GM19467 (cell line): Measurements from ENCODE around the gene SORCS2.

Experiments
- ATAC-seq: cut with Tn5 transposase; IDR thresholded peaks from one replicate; pipeline ENCODE4 v1.9.1; 2021; ENCODE audit warnings: mild to moderate bottlenecking, moderate library complexity; ENCODE audit not compliant: unreplicated experiment

SORCS2 gene

DNA sequence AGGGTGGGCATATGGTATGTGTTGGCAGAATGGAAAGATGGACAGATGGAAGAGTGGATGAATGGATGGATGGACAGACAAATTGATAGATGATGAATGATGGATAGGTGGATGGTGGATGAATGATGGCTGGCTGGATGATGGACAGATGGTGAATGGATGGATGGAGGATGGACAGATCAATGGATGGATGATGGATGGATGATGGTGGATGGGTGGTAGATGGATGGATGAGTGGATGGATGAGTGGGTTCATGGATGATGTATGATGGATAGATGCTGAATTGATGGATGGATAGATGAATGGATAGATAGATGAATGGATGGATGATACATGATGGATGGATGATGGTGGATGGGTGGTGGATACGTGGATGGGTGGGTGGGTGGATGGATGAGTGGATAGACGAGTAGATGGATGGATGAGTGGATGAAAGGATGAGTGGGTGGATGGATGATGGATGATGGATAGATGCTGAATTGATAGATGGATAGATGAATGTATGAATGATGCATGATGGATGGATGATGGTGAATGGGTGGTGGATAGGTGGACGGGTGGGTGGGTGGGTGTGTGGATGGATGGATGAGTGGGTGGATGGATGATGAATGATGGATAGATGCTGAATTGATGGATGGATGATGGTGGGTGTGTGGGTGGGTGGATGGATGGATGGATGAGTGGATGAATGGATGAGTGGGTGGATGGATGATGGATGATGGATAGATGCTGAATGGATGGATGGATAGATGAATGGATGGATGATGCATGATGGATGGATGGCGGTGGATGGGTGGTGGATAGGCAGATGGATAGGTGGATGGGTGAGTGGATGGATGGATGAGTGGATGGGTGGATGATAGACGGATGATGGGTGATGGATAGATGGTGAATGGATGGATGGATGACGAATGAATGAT lies 497.7 kb downstream of the SORCS2 start:
- ATAC-seq, result no peak

DNA sequence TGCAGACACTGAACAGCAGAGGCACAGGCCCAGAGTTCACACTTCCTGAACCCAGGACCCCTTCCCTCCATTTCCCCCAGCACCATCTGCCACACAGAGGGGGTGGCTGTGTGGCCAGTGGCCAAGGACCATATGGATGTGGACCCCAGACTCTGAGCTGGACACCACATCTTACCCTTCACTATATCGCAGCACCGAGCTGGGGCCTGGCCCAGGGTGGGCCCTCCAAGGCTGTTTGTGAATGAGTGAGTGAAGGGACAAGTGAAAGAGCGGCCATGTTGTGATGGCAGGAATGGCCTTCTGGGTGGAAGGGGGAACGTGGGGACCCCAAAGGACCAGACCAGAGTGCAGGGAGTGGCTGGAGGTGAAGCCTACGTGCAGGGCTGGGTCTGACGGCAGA lies 498.7 kb downstream of the SORCS2 start:
- ATAC-seq, result no peak

DNA sequence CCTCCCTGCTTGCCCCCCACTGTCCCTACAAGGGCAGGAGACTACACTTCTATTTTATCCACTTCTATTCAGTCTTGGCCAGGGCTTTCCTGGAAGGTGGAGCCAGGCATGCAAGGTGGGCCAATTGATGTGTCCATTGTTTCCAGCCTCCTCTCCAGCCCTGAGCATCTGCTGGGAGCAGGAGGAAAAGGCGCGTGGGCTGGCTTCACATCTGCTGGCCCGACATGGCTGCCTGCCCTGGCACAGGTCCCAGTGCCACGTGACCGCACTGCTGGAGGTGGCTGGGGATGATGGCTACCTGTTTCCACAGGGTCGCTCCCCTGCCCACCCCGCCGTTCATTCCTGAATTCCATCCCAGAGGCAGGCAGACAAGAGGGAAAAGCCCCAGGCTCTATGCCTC lies 499.6 kb downstream of the SORCS2 start:
- ATAC-seq, result no peak

DNA sequence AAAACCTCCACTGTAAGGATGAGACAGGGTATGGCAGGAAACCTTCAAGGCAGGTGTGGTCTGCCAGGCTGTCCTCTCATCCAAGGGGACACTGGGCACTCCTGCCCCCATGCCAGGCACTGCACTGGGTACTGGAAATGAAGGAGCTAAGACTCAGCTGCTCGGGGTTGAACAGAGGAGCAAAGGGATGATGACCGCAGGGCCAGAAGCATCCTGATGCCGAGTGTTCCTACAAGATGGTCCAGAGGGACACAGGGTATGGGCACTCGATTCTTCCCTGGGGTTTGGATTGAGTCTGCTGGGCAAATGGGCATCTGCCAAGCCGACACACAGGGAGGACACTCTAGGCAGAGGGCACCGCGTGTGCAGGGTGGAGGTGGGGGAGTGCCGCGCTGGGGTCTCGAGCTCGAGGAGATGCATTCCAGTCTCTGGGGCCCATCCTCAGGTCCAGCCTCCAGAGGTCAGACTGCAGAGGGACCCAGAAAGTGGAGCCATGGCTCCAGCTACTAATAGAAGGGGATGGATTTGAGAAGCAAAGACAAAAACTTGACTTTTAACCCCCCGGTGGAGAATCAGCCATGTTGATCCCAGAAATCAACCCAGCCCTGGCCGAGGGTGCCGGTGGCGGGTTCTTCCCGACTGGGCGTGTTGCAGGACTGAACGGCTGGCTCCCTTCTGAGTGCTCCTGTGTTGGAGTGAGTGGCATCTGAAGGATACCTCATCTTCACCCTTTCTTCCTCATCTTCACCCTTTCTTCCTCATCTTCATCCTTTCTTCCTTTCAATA lies 500.3 kb downstream of the SORCS2 start:
- no peak for ATAC-seq

GRCh38 chr4:7693237-7693608 lies 500.9 kb downstream of the SORCS2 start:
- ATAC-seq, result no peak

DNA sequence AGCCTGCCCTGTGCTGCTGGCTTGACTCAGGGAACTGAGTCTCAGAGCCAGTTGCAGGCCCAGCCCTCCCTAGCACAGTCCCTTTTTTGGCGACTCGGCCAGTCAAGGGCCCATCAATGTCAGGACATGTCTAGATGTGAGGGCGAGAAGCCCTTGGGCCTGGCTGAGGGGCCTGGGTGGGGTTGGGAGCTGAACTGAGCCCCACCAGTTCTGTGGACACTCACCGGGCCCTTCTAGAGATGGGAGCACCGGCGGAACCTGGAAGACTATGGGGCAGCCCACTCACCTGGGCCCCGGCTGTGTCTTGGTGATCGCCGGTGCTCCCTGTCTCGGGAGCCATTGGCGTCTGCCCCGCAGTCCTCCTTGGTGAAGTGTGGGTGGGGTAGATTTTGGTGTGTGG lies 501.4 kb downstream of the SORCS2 start:
- ATAC-seq, result no peak

DNA sequence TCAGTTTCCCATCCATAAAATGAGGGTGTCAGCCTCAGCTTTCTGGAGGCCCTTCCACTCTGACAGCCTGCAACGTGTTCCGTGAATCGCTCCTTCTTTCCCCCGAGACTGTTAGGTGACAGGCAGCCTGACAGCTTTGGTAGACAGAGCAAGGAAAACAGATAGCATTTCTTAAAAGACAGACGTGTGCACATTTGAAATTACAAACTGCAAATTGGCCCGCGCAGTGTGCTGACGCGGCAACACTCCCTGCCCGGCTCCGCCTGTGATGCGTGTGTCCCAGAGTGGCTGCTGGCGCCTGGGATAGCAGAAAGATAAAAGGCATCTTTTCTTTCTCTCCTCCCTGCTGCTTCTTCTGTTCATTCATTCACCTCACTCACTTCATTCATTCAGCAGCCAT lies 502.0 kb downstream of the SORCS2 start:
- ATAC-seq, result no peak

- ATAC-seq, result no peak
Observed at GRCh38 chr4:7697343-7697742, 505.0 kb downstream of the SORCS2 start.

- no peak for ATAC-seq
Observed at GRCh38 chr4:7697821-7698220, 505.5 kb downstream of the SORCS2 start.

GRCh38 chr4:7698584-7698983 lies 506.2 kb downstream of the SORCS2 start:
- no peak for ATAC-seq

GRCh38 chr4:7699031-7699430 lies 506.7 kb downstream of the SORCS2 start:
- ATAC-seq, result no peak

- ATAC-seq, result no peak
Observed at GRCh38 chr4:7699825-7700224, 507.5 kb downstream of the SORCS2 start.

DNA sequence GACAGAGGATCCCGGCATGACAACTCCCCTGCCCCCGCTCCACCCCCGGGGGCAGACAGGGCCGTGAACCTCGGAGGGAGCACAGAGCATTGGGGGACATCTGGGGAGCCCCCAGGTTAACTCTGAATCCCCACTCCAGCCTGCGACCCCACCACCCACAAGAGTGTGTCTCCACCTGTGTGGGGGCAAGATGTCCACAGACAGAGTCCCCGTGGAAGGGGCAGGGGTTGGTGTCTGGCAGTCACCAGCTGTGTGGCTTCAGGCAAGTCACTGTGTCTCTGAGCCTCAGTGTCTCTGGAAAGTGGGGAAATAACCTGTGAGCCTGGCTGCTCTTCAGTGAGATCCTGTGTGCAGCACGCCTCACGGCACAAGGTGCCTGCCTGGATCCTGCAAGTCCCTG lies 508.3 kb downstream of the SORCS2 start:
- no peak for ATAC-seq

DNA sequence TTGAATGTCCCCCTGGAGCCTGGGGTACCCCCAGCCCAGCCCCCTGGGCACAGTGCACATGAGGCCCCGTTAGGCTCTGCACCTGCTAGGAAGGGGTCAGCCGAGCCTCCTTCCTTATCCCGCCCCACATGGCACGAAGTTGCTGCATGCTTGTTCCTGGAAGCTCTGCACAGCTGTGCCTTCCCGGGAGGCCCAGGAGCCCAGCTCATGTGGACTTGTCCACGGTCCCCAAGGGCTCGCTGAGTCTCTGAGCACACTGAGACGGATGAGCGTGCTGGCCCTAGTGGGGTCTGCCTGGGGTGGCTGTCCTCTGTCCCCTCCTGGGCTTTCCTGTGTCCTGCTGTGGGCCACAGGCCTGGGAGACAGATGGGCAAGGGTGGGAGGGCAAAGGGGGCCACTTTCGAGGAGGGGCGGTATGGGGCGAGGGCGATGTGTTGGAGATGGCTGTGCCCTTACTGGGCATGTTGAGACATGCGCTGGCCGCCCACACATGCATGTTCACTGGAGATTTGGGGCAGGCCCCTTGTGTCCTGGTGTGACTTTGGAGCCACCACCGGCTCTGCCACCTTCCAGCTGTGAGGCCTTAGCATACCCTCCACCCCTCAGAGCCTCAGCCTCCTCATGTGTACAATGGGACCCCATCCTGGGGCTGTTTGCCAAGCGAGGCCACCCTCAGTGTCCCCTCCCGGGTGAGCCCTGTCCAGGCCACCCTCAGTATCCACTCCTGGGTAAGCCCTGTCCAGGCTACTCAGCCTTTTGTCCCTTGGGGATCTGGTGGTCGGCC lies 509.7 kb downstream of the SORCS2 start:
- no peak for ATAC-seq

- no peak for ATAC-seq
Observed at GRCh38 chr4:7703688-7704087, 511.4 kb downstream of the SORCS2 start.

- ATAC-seq, result no peak
Observed at GRCh38 chr4:7704091-7704490, 511.8 kb downstream of the SORCS2 start.

DNA sequence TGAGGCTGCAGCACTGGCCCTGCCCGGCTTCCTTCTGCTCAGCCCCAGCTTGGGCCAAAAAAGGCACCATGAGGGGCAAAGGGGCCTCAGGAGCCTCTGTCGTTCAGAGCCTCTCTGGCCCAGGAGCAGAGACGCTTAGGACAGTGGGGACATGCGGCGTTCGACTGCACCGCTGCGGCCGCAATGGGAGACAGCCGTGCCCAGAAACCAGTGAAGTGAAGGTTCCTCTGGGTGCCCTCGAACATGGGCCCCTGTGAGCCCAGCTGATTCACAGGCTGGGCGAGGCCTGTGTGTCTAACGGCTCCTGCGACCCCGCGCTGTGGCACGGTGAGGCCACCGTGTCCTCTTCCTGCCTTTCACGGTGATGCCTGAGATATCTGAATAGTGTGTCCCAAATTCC lies 512.3 kb downstream of the SORCS2 start:
- ATAC-seq, result no peak

GRCh38 chr4:7705062-7705461 lies 512.7 kb downstream of the SORCS2 start:
- ATAC-seq, result no peak

GRCh38 chr4:7705593-7705992 lies 513.3 kb downstream of the SORCS2 start:
- no peak for ATAC-seq

DNA sequence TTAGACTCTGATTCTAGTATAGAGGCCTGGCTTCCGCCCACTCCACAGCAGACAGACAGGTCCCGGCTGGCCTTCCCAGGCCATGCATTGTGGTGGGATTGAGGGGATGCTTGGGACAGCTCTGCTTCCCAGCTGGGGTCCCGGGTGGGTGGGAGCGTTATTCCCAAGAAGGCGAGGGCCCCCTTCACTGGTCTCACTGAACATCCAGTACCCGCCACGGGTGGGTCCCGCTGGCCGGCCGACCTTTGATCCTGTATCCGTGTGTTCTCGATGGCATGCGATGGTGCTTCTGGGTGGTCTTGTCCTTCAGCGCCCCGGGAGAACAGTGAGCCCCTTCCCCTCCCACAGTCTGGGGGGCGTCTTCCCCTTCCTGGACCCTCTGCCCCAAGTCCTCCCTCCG lies 515.9 kb downstream of the SORCS2 start:
- no peak for ATAC-seq

- ATAC-seq, result no peak
Observed at GRCh38 chr4:7708981-7709380, 516.6 kb downstream of the SORCS2 start.
